HG03103 (cell line): ENCODE measurements around the gene SPATA2.
"Not testable (repeated sequence)": the region's sequence is repeated elsewhere in the genome, so short reads cannot be mapped to it uniquely, and the experiment has no call there.

Experiments used
- ATAC-seq: cut with Tn5 transposase; IDR thresholded peaks from one replicate; pipeline ENCODE4 v1.9.1; 2021; ENCODE audit warnings: low read depth; ENCODE audit not compliant: unreplicated experiment

Gene SPATA2

GRCh38 chr20:49905415-49906091 lies 9.8 kb downstream of the SPATA2 start:
- no peak for ATAC-seq

GRCh38 chr20:49904440-49905214 lies 10.7 kb downstream of the SPATA2 start:
- no peak for ATAC-seq

GRCh38 chr20:49901588-49901987 lies 13.7 kb downstream of the SPATA2 start:
- ATAC-seq, result no peak

- ATAC-seq, result no peak
Observed at GRCh38 chr20:49899541-49900383, 15.6 kb downstream of the SPATA2 start.

GRCh38 chr20:49896204-49896603 lies 19.1 kb downstream of the SPATA2 start:
- ATAC-seq, result no peak

- ATAC-seq, result not testable (repeated sequence)
Observed at GRCh38 chr20:49895474-49896093, 19.7 kb downstream of the SPATA2 start.

GRCh38 chr20:49894073-49894470 lies 21.3 kb downstream of the SPATA2 start:
- ATAC-seq, result no peak

- no peak for ATAC-seq
Observed at GRCh38 chr20:49893242-49894072, 21.9 kb downstream of the SPATA2 start.

- ATAC-seq, result no peak
Observed at GRCh38 chr20:49892817-49893216, 22.5 kb downstream of the SPATA2 start.

GRCh38 chr20:49892260-49892659 lies 23.1 kb downstream of the SPATA2 start:
- ATAC-seq, result no peak

- ATAC-seq, result no peak
Observed at GRCh38 chr20:49891476-49892110, 23.7 kb downstream of the SPATA2 start.

GRCh38 chr20:49890471-49891361 lies 24.6 kb downstream of the SPATA2 start:
- ATAC-seq, result no peak

GRCh38 chr20:49889935-49890333 lies 25.4 kb downstream of the SPATA2 start:
- ATAC-seq, result no peak

- no peak for ATAC-seq
Observed at GRCh38 chr20:49889001-49889934, 26.1 kb downstream of the SPATA2 start.

GRCh38 chr20:49888212-49889000 lies 26.9 kb downstream of the SPATA2 start:
- no peak for ATAC-seq
